Measurements from ENCODE around the gene P3H1. TPM values are rescaled to one million over a fixed set of nuclear protein-coding genes. Genes with fewer than 3 reads are reported as not detected.

P3H1 gene
- total and polyA plus RNA-seq, 4 donors: 31.0 to 49.0 (median 35.0) TPM

DNA sequence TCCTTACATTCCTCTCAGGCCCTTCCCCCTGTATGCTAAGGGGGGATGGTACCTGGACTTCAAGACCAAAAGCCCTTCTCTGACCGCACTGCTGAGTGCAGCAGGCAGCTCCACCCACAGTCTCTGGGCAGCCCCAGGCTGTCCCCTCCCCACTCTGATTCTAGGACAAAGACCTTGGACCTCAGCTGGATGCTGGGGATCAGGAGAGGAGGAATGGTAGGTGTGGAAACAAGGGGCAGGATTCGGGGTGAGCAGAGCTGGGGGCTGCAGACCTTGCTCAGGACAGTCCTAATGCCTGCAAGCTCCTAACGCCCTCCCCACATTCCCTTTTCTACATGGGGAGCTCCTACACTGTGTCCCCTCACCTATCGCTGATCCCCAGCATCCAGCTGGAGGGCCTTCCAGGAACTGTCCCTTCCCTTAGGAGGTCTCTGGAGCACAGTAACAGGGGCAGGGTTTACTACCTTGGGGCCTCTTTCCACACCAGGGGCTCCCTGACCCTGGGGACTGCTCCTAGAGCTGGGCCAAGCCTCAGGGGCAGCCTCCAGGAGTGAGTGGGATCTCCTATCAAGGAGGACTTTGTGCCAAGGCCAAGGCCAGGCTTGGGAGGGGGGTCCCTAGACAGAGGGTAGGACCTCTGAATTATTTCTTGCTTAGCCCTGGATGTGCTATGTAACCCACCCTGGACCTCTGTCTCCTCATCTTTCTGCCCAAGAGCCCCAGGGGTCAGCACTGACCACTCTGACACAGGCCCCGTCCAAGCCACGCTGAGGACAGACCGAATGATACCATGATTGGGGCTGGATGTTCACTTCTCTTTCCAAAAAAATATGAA lies 32.4 kb downstream of the P3H1 start:
- TF ChIP-seq, protein P1, sequence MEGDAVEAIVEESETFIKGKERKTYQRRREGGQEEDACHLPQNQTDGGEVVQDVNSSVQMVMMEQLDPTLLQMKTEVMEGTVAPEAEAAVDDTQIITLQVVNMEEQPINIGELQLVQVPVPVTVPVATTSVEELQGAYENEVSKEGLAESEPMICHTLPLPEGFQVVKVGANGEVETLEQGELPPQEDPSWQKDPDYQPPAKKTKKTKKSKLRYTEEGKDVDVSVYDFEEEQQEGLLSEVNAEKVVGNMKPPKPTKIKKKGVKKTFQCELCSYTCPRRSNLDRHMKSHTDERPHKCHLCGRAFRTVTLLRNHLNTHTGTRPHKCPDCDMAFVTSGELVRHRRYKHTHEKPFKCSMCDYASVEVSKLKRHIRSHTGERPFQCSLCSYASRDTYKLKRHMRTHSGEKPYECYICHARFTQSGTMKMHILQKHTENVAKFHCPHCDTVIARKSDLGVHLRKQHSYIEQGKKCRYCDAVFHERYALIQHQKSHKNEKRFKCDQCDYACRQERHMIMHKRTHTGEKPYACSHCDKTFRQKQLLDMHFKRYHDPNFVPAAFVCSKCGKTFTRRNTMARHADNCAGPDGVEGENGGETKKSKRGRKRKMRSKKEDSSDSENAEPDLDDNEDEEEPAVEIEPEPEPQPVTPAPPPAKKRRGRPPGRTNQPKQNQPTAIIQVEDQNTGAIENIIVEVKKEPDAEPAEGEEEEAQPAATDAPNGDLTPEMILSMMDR (IDR thresholded peaks at IDR 0.05; ENCODE audit: control extremely low read depth, extremely low read depth): no peak
- no peaks in the 10 kb centered on the region for H3K9me3 ChIP-seq (ENCODE audit: control insufficient read depth in 4 of 4, insufficient read depth in 3 of 4, low read length in 3 of 4)
- no peak overlapping the region for H3K27ac ChIP-seq (ENCODE audit: low read depth in 1 of 2, low read length in 1 of 2)
- ATAC-seq (ENCODE audit: insufficient read depth, low FRiP score): no peak
- H3K4me3 ChIP-seq: no peak overlapping the region
- DNase-seq: no peak
- no peaks in the 10 kb centered on the region for H3K27me3 ChIP-seq (ENCODE audit: control insufficient read depth in 3 of 3, insufficient read depth in 3 of 3, low read length in 2 of 3)
- H3K4me1 ChIP-seq (ENCODE audit: control insufficient read depth in 5 of 5, insufficient read depth in 5 of 5, low read length in 5 of 5): peaks cover 0 to 4% (median 0%) of the 10 kb centered on the region in 5 donors
- WGBS, 2 donors: 89 to 91% methylated on average over 7 of the region's 7 CpGs
- H3K36me3 ChIP-seq (ENCODE audit: control insufficient read depth in 4 of 4, insufficient read depth in 4 of 4, low read length in 4 of 4): no peaks in the 10 kb centered on the region
- H3K9ac ChIP-seq (ENCODE audit: insufficient read depth in 1 of 2, low read length in 2 of 2): no peak overlapping the region

DNA sequence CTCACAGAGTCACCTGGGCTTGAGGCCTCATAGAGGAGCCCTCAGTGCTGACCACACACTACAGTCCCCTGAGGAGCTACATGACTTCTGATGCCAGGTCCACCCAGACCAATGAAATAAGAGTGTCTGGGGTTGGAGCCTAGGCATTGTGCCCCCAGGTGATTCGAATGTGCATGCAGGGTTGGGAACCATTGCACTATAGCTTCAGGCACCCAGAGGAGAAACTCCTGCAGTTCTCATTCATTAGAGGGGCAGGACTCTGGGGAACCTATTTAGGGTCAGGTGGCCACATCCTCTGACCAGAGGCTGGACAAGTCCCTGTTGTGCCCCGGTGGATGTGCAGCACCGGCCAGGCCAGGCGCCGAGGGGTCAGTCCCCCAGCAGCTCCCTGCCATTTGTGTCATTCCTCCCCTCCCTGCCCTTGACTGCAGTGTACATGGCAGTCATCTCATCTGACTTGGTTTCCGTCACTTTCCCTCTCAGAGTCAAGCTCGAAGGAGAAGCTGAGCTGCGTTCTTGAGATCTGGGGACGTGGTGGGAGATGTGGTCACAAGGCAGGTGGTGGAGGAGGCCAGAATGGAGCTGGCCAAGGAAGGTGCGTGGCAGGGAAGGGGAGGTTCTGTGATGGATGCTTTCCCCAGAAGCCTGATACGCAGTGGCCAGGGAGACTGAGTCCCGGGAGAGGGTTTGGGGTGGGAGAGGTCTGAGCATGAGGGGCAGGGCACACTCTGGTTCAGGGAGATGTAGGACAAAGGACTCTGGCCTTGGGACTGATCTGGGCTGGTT lies 33.2 kb downstream of the P3H1 start:
- no peaks in the 10 kb centered on the region for H3K4me1 ChIP-seq (ENCODE audit: control insufficient read depth in 5 of 5, insufficient read depth in 5 of 5, low read length in 5 of 5)
- H3K27ac ChIP-seq (ENCODE audit: low read depth in 1 of 2, low read length in 1 of 2): no peak overlapping the region
- no peaks in the 10 kb centered on the region for H3K9me3 ChIP-seq (ENCODE audit: control insufficient read depth in 4 of 4, insufficient read depth in 3 of 4, low read length in 3 of 4)
- no peak overlapping the region for H3K4me3 ChIP-seq
- TF ChIP-seq, protein P1 (IDR thresholded peaks at IDR 0.05; ENCODE audit: control extremely low read depth, extremely low read depth): no peak
- 90 to 95% methylated on average over 12 of the region's 12 CpGs for WGBS, 2 donors
- H3K27me3 ChIP-seq (ENCODE audit: control insufficient read depth in 3 of 3, insufficient read depth in 3 of 3, low read length in 2 of 3): no peaks in the 10 kb centered on the region
- DNase-seq (no peak), ATAC-seq (ENCODE audit: insufficient read depth, low FRiP score) (no peak)
- H3K36me3 ChIP-seq (ENCODE audit: control insufficient read depth in 4 of 4, insufficient read depth in 4 of 4, low read length in 4 of 4): no peaks in the 10 kb centered on the region
- H3K9ac ChIP-seq (ENCODE audit: insufficient read depth in 1 of 2, low read length in 2 of 2): no peak overlapping the region

DNA sequence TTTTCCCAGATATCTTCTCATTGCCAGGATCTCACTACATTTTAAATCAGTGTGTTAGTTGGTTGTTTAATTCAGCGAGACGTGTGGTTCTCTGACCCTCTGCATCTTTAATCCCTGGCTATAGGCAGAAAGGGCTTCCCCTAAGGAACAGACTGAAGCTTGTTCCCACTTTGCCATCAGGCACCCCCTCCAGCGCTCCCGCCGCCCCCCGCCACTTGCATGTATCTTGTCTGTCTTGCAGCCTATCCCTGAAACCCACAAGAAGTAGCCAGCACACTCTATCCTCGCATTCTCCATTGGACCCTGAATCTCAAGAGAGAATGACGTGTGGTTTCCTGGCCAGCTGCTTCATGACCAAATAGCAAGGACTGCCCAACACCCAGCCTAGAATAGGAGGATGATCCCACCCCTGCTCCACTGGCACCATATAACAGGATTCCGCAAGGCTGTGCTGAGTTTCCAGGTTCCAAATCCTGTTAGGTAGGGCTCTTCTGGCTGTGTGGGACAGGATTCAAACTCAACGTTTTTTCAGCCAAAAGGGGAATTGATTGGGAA lies 34.6 kb downstream of the P3H1 start:
- no peak for ATAC-seq (ENCODE audit: insufficient read depth, low FRiP score)
- H3K9me3 ChIP-seq (ENCODE audit: control insufficient read depth in 4 of 4, insufficient read depth in 3 of 4, low read length in 3 of 4): no peaks in the 10 kb centered on the region
- TF ChIP-seq, protein P1 (IDR thresholded peaks at IDR 0.05; ENCODE audit: control extremely low read depth, extremely low read depth): no peak
- H3K36me3 ChIP-seq (ENCODE audit: control insufficient read depth in 4 of 4, insufficient read depth in 4 of 4, low read length in 4 of 4): no peaks in the 10 kb centered on the region
- no peak overlapping the region for H3K27ac ChIP-seq (ENCODE audit: low read depth in 1 of 2, low read length in 1 of 2)
- H3K9ac ChIP-seq (ENCODE audit: insufficient read depth in 1 of 2, low read length in 2 of 2): no peak overlapping the region
- no peak overlapping the region for H3K4me3 ChIP-seq
- 82 to 84% methylated on average over 10 of the region's 10 CpGs for WGBS, 2 donors
- H3K4me1 ChIP-seq (ENCODE audit: control insufficient read depth in 5 of 5, insufficient read depth in 5 of 5, low read length in 5 of 5): no peaks in the 10 kb centered on the region
- H3K27me3 ChIP-seq (ENCODE audit: control insufficient read depth in 3 of 3, insufficient read depth in 3 of 3, low read length in 2 of 3): no peaks in the 10 kb centered on the region
- DNase-seq: no peak

Measured in lung (tissue), 12 donors.